22Rv1 (cell line): ENCODE data around the gene WTAP.
A peak's percentile ranks its signal among the peaks of the same experiment; 100 is the strongest.

Experiments used
- H3K27ac ChIP-seq: fragments of 450-650 bp; 2 replicates; pipeline ENCODE4 v1.5.1; 2017
- ZFX ChIP-seq: fragments of 450-650 bp; IDR thresholded peaks from 2 replicates; pipeline ENCODE4 v1.6.1; 2017; ENCODE audit warnings: antibody characterized with exemption, borderline replicate concordance
- TF ChIP-seq, protein P1 (sequence below): fragments of 450-650 bp; IDR thresholded peaks from 2 replicates; pipeline ENCODE4 v1.5.1; 2017; ENCODE audit warnings: mild to moderate bottlenecking

Gene WTAP

DNA sequence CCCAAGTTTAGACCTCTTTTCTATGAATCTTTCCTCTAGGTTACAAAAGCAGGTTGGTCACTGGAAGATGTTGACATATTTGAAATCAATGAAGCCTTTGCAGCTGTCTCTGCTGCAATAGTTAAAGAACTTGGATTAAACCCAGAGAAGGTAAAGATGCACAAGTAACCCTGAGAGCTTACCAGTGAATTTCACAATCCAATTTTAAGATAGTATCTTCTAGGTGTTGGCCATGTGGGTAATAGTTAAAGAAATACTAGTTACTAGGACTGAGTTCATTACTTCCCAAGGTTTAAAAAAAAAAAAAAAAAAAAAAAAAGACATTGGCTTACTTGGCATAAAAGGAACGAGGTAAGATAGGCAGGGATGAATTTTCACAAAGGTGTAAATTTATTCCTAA is 50.8 kb downstream of the WTAP start:
- no peak for TF ChIP-seq ZFX
- TF ChIP-seq, protein P1, sequence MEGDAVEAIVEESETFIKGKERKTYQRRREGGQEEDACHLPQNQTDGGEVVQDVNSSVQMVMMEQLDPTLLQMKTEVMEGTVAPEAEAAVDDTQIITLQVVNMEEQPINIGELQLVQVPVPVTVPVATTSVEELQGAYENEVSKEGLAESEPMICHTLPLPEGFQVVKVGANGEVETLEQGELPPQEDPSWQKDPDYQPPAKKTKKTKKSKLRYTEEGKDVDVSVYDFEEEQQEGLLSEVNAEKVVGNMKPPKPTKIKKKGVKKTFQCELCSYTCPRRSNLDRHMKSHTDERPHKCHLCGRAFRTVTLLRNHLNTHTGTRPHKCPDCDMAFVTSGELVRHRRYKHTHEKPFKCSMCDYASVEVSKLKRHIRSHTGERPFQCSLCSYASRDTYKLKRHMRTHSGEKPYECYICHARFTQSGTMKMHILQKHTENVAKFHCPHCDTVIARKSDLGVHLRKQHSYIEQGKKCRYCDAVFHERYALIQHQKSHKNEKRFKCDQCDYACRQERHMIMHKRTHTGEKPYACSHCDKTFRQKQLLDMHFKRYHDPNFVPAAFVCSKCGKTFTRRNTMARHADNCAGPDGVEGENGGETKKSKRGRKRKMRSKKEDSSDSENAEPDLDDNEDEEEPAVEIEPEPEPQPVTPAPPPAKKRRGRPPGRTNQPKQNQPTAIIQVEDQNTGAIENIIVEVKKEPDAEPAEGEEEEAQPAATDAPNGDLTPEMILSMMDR, result no peak
- H3K27ac ChIP-seq, result peak overlapping the region; percentile 22; the same call in 1 of the 2 replicates

DNA sequence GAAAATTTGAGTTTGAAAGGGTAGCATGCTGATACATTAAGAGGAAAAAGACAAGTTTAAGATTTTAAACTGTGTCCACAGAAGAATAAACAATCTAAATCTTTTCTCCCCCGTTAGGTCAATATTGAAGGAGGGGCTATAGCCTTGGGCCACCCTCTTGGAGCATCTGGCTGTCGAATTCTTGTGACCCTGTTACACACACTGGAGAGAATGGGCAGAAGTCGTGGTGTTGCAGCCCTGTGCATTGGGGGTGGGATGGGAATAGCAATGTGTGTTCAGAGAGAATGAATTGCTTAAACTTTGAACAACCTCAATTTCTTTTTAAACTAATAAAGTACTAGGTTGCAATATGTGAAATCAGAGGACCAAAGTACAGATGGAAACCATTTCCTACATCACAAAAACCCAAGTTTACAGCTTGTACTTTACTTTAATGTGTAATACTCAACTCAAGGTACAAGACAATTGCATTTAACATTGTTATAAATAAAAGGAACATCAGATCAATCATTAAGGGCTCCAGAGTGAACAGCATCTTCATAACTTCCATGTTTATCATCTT is 51.3 kb downstream of the WTAP start:
- TF ChIP-seq, protein P1, result no peak
- TF ChIP-seq ZFX, result no peak
- H3K27ac ChIP-seq, result peak overlapping the region; percentile 22; the same call in 1 of the 2 replicates

DNA sequence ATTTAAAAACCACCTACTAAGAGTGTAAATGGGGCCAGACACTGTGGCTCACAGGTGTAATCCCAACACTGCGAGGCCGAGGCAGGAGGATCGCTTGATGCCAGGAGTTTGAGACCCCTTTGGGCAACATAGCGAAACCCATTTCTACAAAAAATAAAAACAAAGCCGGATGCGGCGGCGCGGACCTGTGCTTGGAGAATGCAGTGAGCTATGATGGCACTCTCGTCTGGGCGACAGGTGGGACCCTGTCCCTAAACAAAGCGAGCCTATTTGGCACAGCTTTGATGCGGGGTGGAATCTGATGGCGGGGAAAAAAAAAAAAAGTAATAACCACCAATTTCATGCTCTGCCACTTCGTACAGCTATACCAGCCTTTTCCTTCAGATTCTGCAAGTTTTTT is 61.0 kb downstream of the WTAP start:
- no peak for TF ChIP-seq ZFX
- TF ChIP-seq, protein P1, result no peak
- H3K27ac ChIP-seq, result peak overlapping the region; percentile 93

DNA sequence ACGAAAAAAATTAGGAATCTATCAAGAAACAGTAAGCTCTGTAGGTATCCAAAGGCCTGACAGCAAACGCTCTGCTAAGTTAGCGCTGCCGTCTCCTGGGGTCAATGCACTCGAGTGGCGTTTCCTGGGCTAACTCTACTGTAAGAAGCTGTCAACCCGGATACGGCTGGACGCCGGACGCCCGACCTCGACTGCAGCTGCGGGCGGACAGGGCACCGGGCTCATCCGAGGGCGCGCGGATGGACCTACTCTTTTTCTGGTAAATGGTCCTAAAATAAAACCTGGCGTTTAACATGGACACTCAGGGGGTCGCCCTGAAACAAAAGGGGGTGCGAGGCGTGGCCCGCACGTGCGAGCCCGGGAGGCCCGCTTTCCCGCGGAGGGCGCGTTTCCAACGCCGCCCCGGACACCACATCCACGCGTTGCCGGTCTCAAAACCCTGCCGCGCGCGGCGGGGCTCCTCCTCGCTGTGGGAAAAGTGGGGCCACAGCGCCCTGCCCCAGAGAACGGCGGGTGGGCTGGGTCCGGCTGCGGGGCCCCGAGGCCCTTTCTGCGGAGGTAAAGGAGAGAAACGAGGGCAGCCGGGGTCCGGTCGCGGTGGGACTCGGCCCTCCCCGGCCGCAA is 61.6 kb downstream of the WTAP start:
- H3K27ac ChIP-seq, result peak overlapping the region; percentile 93
- TF ChIP-seq, protein P1, result no peak
- no peak for TF ChIP-seq ZFX

DNA sequence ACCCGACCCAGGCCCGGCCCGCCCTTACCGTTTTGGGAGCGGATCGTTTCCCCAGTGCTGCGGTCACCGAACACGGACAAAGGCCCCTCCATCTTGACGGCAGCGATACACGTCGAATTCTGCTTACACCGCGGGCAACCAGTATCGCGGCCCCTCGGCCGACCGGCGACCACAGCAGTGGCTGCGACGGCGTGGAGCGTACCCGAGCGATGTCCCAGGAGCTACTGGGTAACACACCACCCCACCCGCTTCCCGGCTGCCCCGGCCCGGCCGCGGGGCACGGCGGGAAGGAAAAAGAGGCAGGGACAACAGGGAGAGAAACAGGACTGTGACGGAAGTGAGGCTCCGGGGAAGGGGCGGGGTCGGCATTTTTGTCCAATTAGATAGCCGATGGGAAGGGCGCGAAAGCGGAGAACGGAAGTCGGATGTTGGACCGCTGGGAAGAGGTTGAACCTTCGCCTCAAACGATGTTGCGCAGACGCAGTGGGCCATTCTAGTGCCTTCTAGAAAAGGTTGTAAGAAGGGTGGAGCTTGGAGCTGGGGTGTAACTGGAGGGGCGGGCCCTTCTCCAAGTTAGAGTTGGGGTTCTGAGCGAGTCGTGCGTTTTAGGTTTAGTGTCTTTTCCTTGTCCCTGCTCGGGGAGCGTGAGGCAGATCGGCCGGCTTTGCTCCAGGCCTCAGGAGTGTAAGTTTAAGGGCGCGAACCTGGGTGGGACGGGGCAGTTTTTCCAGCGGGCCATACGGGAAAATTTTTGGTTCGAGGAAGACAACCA is 62.3 kb downstream of the WTAP start, which contains the start of gene TCP1:
Gene TCP1 (minus strand): TSS at position 226 of the 772 bp plus-strand sequence. CDS start 134 bp downstream, at position 92.
- peak within 1 kb of the TSS; percentile 93 for H3K27ac ChIP-seq
- no peak for TF ChIP-seq ZFX
- TF ChIP-seq, protein P1, result no peak

DNA sequence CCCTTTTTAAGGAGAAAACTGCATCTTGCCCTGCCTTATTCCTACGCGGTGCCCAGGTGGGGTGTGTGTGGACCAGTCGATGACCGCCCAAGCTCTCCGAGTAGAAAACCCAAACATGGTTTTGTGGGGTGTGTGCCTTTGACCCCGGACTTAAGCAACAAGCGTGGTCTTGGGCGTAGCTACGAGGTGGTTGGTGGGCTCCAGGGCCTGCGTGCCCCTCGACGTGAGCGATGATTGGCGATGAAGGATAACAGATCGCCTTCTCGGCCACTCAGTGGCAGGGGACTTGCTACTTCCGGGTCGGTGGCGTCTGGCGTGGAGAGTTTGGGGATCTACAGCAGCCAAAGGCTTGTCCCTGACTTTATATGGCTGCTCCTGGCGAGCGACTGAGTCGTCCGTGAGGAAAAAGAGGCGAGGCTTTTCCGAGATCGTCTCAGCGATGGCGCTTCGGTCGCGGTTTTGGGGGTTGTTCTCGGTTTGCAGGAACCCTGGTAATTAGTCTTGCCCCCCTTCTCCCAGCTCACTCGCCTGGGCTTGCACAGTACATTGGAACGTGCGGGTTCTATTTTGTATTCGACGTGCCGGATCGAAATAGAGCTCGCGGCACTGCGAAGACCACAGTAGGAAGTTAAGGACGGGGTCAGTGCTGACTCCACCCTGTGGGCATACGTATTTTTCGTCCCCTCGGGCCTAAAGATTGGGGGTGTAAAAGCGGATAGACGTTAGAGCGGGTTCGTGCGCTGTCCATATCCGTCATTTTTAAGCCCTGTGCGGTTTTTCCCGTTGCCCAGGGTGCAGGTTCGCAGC is 63.0 kb downstream of the WTAP start, which contains the start of gene MRPL18:
Gene MRPL18 (plus strand): TSS at position 319 of the 807 bp plus-strand sequence. CDS start 121 bp downstream, at position 440.
- TF ChIP-seq, protein P1, result no peak
- TF ChIP-seq ZFX, result no peak
- H3K27ac ChIP-seq, result peak within 1 kb of the TSS; percentile 93
